ENCODE data around the gene NR6A1. TPM values are rescaled to one million over a fixed set of nuclear protein-coding genes. Genes with fewer than 3 reads are reported as not detected.

The NR6A1 gene
- polyA plus RNA-seq, 1 donor from 2014 or later = 4.3 TPM

Small RNA genes lying within 50 kb of the gene (small RNA-seq; reads per million reads assigned to genes)
- gene MIR181A2 = 46.5 to 102 (median 62.5) reads per million in 3 experiments
- 797 to 1,114 (median 1,092) reads per million in 3 experiments for gene MIR181B2
- 0 reads per million in 3 experiments for gene RN7SL302P

Other genes starting within 250 kb of the NR6A1 start
- 0.15 and 0.48 TPM in 2 replicates for gene OLFML2A, start 5.8 kb upstream of the NR6A1 start, polyA plus RNA-seq
- gene WDR38, start 82.1 kb upstream of the NR6A1 start, polyA plus RNA-seq = not detected in 2 replicates
- gene RPL35, start 90.6 kb upstream of the NR6A1 start, polyA plus RNA-seq = 1,777 and 2,116 TPM in 2 replicates
- gene ARPC5L, start 90.8 kb upstream of the NR6A1 start, polyA plus RNA-seq = 35.4 and 46.5 TPM in 2 replicates
- 15.3 and 23.1 TPM in 2 replicates for gene GOLGA1, start 169.8 kb upstream of the NR6A1 start, polyA plus RNA-seq